ENCODE measurements around the gene METAP1.

GRCh38 chr4:99008051-99008450 is 12.5 kb downstream of the METAP1 start:
- TF ChIP-seq CTCF (conservative IDR thresholded peaks at IDR 0.05; ENCODE audit: low read depth, low read length) = no peak
- TF ChIP-seq FOS (IDR thresholded peaks at IDR 0.05; ENCODE audit: low read depth, low read length) = no peak
- no peak for TF ChIP-seq RFX5 (IDR thresholded peaks at IDR 0.05; ENCODE audit: low read depth, low read length)
- no peak for TF ChIP-seq USF2 (IDR thresholded peaks at IDR 0.05; ENCODE audit: low read depth, low read length)
- TF ChIP-seq POLR2A (IDR thresholded peaks at IDR 0.05; ENCODE audit: low read depth, low read length) = no peak
- TF ChIP-seq RAD21 (IDR thresholded peaks at IDR 0.05; ENCODE audit: low read length) = no peak
- no peak for TF ChIP-seq CEBPB (IDR thresholded peaks at IDR 0.05; ENCODE audit: low read depth, low read length)
- no peak for TF ChIP-seq CHD1 (IDR thresholded peaks at IDR 0.05; ENCODE audit: low read depth, low read length)
- TF ChIP-seq MAZ (IDR thresholded peaks at IDR 0.05; ENCODE audit: borderline replicate concordance, low read depth, low read length) = no peak
